Body of pancreas (tissue), 4 donors: ENCODE data around the gene FMNL2. TPM values are rescaled to one million over a fixed set of nuclear protein-coding genes. Genes with fewer than 3 reads are reported as not detected.
A peak's percentile ranks its signal among the peaks of the same experiment; 100 is the strongest.

Experiments used
- ATAC-seq: fragments of 150-250 bp; one replicate; pipeline ENCODE4 v1.9.1; 2016
- DNase-seq, 4 donors: peaks; one replicate each; pipeline ENCODE4 v3.0.0-alpha.2; 2019
- H3K27ac ChIP-seq, 4 donors: fragments of 200-600 bp; sonication (generic); 1 replicate in 3 of 4; 2 replicates in 1 of 4; pipeline versions ENCODE4 v1.5.1 to v1.6.1; 2016 to 2019; ENCODE audit warnings: mild to moderate bottlenecking in 1 of 4, mixed read lengths in 1 of 4, moderate library complexity in 1 of 4
- H3K27me3 ChIP-seq, 2 donors: fragments of 200-600 bp; sonication (generic); one replicate each; pipeline ENCODE4 v1.6.0; 2016; ENCODE audit warnings: mild to moderate bottlenecking in 1 of 2
- H3K36me3 ChIP-seq, 2 donors: fragments of 200-600 bp; sonication (generic); replicated peaks in 1 of 2; 2 replicates each; pipeline ENCODE4 v1.5.1; 2016; ENCODE audit warnings: low read depth in 2 of 2; ENCODE audit not compliant: insufficient read depth in 1 of 2
- H3K4me1 ChIP-seq: fragments of 200-600 bp; sonication (generic); one replicate; pipeline ENCODE4 v1.6.0; 2016
- H3K4me3 ChIP-seq, 2 donors: fragments of 200-600 bp; sonication (generic); 1 replicate in 1 of 2; 2 replicates in 1 of 2; pipeline ENCODE4 v1.5.1; 2016 to 2019
- H3K9me3 ChIP-seq, 3 donors: fragments of 200-600 bp; sonication (generic); 1 replicate in 2 of 3; 2 replicates in 1 of 3; pipeline ENCODE4 v1.5.1; 2016
- POLR2A ChIP-seq, 3 donors: fragments of 450-650 bp; IDR thresholded peaks; one replicate each; pipeline ENCODE4 v1.6.1; 2016; ENCODE audit warnings: antibody characterized with exemption in 3 of 3, mild to moderate bottlenecking in 2 of 3
- WGBS, 2 donors: methylation state at CpG; one replicate each; pipeline ENCODE4 v1.1.5; 2017; 5-methylcytosine and 5-hydroxymethylcytosine counted together
- intact Hi-C: fragments of 100-400 bp; cut with DNase I; formaldehyde crosslinking; loops from one replicate; pipeline ENCODE4 v1.15.1; 2023
- total RNA-seq, 2 donors: library from RNA; depleted of rRNA; stranded (reverse); fragments of >200 nt; gene quantifications; one replicate each; pipeline ENCODE4 v1.1.0, GENCODE V29; 2016
- TF ChIP-seq, protein P1 (sequence below), 7 experiments: fragments of 450-650 bp in 4 of 7; fragments of 200-600 bp in 3 of 7; sonication (generic) in 3 of 7; IDR thresholded peaks; one replicate each; pipeline ENCODE4 v1.5.1; 2016 to 2019; ENCODE audit warnings: antibody characterized with exemption in 7 of 7

The FMNL2 gene
- total RNA-seq, 2 donors from 2014 or later, result 13.5 to 44.4 TPM

DNA sequence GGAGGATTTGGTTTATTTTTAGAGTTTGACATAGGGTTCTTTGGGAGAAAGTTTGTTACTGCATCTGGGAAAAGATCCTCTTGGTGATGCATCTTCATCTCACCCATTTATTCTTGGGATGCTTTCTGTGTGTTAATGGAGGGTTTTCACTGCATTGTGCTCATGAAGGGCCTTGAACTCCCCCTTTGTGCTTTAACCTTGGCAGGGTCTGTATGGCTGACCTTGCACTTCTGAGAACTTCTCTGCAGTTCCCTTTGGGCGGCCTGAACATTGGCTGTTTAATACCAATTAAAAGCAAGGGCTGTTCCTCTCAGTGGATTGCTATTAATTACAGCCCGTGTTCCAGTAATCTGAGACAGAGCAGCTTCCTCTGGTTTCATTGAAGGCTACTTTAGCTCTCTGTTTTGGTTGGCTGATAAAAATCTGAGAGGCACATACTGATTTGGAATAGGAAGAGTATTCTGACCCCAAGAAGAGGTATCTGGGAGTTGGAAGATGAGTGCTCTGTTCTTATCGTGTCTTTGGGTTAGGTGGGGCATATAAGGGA is 37.5 kb downstream of the FMNL2 start:
- no peak overlapping the region for H3K27ac ChIP-seq
- TF ChIP-seq, protein P1, sequence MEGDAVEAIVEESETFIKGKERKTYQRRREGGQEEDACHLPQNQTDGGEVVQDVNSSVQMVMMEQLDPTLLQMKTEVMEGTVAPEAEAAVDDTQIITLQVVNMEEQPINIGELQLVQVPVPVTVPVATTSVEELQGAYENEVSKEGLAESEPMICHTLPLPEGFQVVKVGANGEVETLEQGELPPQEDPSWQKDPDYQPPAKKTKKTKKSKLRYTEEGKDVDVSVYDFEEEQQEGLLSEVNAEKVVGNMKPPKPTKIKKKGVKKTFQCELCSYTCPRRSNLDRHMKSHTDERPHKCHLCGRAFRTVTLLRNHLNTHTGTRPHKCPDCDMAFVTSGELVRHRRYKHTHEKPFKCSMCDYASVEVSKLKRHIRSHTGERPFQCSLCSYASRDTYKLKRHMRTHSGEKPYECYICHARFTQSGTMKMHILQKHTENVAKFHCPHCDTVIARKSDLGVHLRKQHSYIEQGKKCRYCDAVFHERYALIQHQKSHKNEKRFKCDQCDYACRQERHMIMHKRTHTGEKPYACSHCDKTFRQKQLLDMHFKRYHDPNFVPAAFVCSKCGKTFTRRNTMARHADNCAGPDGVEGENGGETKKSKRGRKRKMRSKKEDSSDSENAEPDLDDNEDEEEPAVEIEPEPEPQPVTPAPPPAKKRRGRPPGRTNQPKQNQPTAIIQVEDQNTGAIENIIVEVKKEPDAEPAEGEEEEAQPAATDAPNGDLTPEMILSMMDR (IDR thresholded peaks at IDR 0.05), result no peak
- no peak for TF ChIP-seq POLR2A (IDR thresholded peaks at IDR 0.05)
- peaks cover 19% of the 10 kb centered on the region for H3K4me1 ChIP-seq
- DNase-seq, result no peak
- H3K36me3 ChIP-seq, result no peaks in the 10 kb centered on the region
- no peaks in the 10 kb centered on the region for H3K27me3 ChIP-seq
- 68 to 76% methylated on average over 3 of the region's 3 CpGs for WGBS, 2 donors
- intact Hi-C loops, result no loop called here
- H3K4me3 ChIP-seq, result no peak overlapping the region
- H3K9me3 ChIP-seq, result no peaks in the 10 kb centered on the region
- no peak for ATAC-seq

GRCh38 chr2:152375174-152375573 is 40.2 kb downstream of the FMNL2 start:
- Histone ChIP-seq H3K36me3 (no peaks in the 10 kb centered on the region), H3K4me1 (peaks cover 19% of the 10 kb centered on the region), H3K4me3 (no peak overlapping the region), H3K27ac (no peak overlapping the region), H3K9me3 (no peaks in the 10 kb centered on the region), H3K27me3 (no peaks in the 10 kb centered on the region)
- TF ChIP-seq POLR2A (IDR thresholded peaks at IDR 0.05), result no peak
- TF ChIP-seq, protein P1 (IDR thresholded peaks at IDR 0.05), result no peak
- WGBS, 2 donors, result 89 to 100% methylated on average over 1 of the region's 1 CpG
- intact Hi-C loops, result no loop called here
- no peak for DNase-seq
- ATAC-seq, result no peak

DNA sequence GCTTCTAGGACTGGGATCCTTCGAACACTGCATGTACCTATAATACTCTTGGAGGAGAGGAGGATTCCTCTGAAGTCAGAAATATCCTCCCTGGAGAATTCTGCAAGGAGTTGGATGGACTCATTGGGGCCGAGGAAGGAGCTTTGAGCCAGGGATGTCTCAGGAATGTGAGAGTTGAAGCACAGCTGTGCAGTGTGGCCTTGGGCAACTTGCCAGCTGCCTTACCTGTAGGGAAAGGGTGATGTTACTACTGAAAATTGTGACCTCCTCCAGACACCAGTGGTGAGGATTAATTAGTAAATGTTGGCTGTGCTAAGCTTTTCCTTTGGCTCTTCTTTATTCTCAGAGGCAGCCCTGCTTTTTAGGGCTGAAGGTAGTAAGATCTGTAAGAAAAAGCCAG is 41.4 kb downstream of the FMNL2 start:
- intact Hi-C loops, result no loop called here
- no peaks in the 10 kb centered on the region for H3K9me3 ChIP-seq
- peak; percentile 10 to 54 (median 35) for DNase-seq
- peaks cover 19% of the 10 kb centered on the region for H3K4me1 ChIP-seq
- TF ChIP-seq, protein P1 (IDR thresholded peaks at IDR 0.05), result no peak
- H3K27ac ChIP-seq, result no peak overlapping the region
- no peaks in the 10 kb centered on the region for H3K36me3 ChIP-seq
- no peak overlapping the region for H3K4me3 ChIP-seq
- H3K27me3 ChIP-seq, result no peaks in the 10 kb centered on the region
- no peak for ATAC-seq
- 73 to 79% methylated on average over 2 of the region's 2 CpGs for WGBS, 2 donors

GRCh38 chr2:152376968-152377367 is 42.0 kb downstream of the FMNL2 start:
- peaks cover 19% of the 10 kb centered on the region for H3K4me1 ChIP-seq
- DNase-seq (no peak), ATAC-seq (no peak)
- no peaks in the 10 kb centered on the region for H3K9me3 ChIP-seq
- no peak overlapping the region for H3K27ac ChIP-seq
- H3K27me3 ChIP-seq, result no peaks in the 10 kb centered on the region
- WGBS, 2 donors, result 60 to 65% methylated on average over 1 of the region's 1 CpG
- no peaks in the 10 kb centered on the region for H3K36me3 ChIP-seq
- TF ChIP-seq POLR2A (IDR thresholded peaks at IDR 0.05), result no peak
- TF ChIP-seq, protein P1 (IDR thresholded peaks at IDR 0.05), result no peak
- intact Hi-C loops, result no loop called here
- no peak overlapping the region for H3K4me3 ChIP-seq

- 64 to 73% methylated on average over 4 of the region's 4 CpGs for WGBS, 2 donors
- H3K4me3 ChIP-seq, result no peak overlapping the region
- H3K27me3 ChIP-seq, result no peaks in the 10 kb centered on the region
- no peak overlapping the region for H3K27ac ChIP-seq
- no peak for DNase-seq
- intact Hi-C loops, result no loop called here
- H3K36me3 ChIP-seq, result no peaks in the 10 kb centered on the region
- ATAC-seq, result no peak
- TF ChIP-seq POLR2A (IDR thresholded peaks at IDR 0.05), result no peak
- TF ChIP-seq, protein P1 (IDR thresholded peaks at IDR 0.05), result no peak
- no peaks in the 10 kb centered on the region for H3K9me3 ChIP-seq
- peaks cover 19% of the 10 kb centered on the region for H3K4me1 ChIP-seq
These were observed 44.1 kb downstream of the FMNL2 start for GRCh38 chr2:152379089-152379488.
